ENCODE data around the gene KIF16B.

Gene KIF16B, protein sequence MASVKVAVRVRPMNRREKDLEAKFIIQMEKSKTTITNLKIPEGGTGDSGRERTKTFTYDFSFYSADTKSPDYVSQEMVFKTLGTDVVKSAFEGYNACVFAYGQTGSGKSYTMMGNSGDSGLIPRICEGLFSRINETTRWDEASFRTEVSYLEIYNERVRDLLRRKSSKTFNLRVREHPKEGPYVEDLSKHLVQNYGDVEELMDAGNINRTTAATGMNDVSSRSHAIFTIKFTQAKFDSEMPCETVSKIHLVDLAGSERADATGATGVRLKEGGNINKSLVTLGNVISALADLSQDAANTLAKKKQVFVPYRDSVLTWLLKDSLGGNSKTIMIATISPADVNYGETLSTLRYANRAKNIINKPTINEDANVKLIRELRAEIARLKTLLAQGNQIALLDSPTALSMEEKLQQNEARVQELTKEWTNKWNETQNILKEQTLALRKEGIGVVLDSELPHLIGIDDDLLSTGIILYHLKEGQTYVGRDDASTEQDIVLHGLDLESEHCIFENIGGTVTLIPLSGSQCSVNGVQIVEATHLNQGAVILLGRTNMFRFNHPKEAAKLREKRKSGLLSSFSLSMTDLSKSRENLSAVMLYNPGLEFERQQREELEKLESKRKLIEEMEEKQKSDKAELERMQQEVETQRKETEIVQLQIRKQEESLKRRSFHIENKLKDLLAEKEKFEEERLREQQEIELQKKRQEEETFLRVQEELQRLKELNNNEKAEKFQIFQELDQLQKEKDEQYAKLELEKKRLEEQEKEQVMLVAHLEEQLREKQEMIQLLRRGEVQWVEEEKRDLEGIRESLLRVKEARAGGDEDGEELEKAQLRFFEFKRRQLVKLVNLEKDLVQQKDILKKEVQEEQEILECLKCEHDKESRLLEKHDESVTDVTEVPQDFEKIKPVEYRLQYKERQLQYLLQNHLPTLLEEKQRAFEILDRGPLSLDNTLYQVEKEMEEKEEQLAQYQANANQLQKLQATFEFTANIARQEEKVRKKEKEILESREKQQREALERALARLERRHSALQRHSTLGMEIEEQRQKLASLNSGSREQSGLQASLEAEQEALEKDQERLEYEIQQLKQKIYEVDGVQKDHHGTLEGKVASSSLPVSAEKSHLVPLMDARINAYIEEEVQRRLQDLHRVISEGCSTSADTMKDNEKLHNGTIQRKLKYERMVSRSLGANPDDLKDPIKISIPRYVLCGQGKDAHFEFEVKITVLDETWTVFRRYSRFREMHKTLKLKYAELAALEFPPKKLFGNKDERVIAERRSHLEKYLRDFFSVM (N-terminal part only)

DNA sequence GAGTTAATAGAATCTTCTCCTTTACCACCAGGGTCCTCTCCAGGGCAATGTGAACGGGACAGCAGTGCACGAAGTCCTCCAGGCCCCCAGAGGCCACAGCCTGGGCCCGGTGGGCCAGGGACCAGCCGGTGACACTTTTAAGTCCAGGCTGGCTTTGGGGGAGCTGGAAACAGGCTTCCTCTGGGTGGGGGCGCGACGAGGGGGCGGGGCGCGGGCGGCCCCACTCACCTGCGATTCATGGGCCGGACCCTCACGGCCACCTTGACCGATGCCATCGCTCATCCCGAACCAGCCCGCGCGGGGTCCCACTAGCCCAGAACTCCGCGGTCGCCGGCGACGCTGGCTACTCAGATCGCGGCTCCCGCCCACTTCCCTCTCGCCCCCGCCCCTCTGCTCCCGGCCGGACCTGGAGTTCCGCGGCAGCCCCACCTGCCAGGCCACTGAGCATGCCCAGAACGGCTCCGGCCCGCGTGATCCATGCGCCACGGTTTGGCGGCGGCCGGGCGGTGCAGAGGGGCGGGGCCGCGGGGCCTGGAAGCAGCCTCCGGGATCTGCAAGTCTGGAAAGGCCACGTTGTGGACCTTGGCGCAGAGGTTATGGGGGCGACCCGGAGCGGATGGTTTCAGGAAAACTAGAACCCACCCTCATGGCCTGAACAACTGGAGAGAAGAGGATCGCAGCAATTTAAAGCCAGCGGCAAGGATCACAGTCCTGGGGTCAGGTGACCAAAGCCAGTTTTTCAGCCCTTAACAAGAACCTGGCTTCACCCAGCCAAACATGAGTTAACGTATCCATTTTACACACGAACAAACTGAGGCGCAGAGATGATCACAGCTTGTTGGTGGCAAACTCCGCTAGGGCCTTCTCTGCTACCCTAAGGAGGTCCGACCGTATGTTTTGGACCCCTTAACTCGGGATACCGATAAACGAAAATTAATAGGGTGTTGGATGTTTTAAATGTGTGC lies at the start of gene KIF16B:
TSS of gene KIF16B (minus strand) at position 448 of the 965 bp plus-strand sequence. CDS start at position 275, 173 bp downstream.
- TF ChIP-seq, protein P1, sequence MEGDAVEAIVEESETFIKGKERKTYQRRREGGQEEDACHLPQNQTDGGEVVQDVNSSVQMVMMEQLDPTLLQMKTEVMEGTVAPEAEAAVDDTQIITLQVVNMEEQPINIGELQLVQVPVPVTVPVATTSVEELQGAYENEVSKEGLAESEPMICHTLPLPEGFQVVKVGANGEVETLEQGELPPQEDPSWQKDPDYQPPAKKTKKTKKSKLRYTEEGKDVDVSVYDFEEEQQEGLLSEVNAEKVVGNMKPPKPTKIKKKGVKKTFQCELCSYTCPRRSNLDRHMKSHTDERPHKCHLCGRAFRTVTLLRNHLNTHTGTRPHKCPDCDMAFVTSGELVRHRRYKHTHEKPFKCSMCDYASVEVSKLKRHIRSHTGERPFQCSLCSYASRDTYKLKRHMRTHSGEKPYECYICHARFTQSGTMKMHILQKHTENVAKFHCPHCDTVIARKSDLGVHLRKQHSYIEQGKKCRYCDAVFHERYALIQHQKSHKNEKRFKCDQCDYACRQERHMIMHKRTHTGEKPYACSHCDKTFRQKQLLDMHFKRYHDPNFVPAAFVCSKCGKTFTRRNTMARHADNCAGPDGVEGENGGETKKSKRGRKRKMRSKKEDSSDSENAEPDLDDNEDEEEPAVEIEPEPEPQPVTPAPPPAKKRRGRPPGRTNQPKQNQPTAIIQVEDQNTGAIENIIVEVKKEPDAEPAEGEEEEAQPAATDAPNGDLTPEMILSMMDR (IDR thresholded peaks at IDR 0.05): no peak

DNA sequence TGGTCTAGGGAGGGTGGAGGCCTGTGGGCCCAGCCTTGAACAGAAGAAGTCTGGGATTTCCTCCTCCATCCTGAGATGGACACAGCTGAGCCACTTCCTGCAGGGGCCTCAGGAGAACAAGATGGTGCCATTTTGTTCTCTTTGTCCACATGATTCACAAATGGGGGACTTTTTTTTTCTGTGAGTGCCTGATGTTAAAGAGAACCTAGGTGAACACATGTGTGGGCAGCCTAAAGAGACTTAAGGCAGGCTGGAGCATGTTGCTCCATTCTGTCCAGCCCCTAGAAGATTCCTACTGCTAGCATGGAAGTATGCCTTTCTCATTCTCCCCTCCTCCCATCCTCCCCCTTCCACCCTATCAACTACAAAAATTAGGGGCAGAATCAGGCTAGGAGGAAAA lies 49.3 kb upstream of the KIF16B start:
- TF ChIP-seq, protein P1 (IDR thresholded peaks at IDR 0.05): no peak

DNA sequence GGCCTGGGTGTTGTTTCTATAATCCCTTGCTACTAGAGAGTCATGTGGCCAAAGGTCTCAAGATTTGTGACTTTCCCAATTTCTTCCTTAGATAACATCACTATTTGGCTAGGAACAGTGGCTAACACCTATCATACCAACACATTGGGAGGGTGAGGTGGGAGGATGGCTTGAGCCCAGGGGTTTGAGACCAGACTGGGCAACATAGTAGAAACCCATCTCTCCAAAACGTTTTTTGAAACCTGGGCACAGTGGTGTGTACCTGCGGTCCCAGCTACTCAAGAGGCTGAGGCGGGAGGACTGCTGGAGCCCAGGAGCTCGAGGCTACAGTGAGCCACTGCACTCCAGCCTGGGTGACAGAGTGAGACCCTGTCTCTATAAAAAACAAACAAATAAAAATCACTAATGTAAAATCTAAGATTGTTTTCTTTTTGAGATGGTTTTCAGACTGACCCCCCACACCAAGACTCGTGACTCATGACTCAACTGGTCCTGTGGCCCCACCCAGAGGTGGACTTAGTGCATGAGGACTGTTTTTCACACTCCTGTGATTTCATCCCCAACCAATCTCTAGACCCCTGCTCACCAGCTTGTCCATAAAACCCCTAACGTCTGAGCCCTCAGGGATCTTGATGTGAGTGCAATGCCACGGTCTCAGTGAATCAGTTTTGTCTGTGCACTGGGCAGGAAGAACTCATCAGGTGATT lies 48.3 kb upstream of the KIF16B start:
- TF ChIP-seq, protein P1 (IDR thresholded peaks at IDR 0.05): no peak

DNA sequence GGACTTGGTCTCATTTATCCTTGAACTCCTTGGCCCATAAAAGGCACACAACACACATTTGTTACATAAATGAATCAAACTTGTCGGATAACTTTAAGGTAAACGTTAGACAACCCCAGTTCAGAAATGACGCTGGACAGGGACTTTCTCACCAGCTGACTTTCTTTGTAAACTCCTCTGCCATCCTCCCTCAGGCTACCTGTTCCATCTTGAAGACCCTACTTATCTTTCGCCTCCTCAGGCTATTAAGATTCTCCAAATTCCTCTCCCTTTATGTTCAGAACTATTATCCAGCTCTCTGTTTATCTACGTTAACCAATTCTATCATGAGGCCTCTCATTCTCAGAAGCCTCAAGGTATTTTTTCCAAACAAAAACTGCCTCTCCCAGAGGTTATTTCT lies 47.7 kb upstream of the KIF16B start:
- TF ChIP-seq, protein P1 (IDR thresholded peaks at IDR 0.05): no peak

DNA sequence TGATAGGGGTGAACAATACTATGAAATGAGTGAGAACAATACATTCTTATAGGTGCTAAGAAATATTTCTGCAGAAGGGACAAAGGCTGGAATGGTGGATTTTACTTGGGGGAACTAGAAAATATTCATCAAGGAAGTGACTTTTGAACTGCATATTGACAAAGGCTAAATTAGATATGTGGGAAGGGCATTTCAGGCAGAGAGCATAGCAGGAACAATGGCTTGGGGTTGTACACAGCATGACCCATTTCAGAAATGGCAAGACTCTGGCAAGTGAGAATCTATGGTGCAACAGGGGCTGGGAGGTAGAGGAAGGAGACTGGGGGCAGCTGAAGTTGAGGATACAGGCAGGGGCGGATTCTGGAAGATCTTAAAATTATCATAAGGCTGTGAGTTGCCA lies 46.7 kb upstream of the KIF16B start:
- TF ChIP-seq, protein P1 (IDR thresholded peaks at IDR 0.05): no peak

DNA sequence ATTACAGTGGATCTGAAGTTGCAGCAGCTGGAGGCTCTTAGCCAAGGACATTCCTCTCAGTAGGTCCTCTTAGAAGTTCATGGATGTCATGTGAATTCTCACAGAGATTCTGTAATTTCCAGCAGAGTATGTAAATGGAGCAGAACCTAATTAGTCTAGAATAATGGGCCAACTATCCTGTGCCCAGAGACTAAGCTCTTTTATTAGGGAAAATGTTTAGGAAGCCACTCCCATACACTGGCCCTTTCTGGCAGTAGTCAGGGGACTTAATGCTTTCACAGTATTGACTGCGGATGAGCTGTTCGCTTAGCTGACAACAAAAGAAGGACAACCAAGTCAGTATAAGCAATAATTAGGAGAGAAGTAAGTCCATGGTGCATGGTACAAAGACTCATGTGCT lies 43.8 kb upstream of the KIF16B start:
- TF ChIP-seq, protein P1 (IDR thresholded peaks at IDR 0.05): no peak

Data from LNCAP (cell line).